GM19351 (cell line): ENCODE measurements around the gene NR1D1.
A peak's percentile ranks its signal among the peaks of the same experiment; 100 is the strongest.

Experiments
- ATAC-seq: cut with Tn5 transposase; IDR thresholded peaks from one replicate; pipeline ENCODE4 v1.9.1; 2021; ENCODE audit warnings: mild to moderate bottlenecking, moderate library complexity; ENCODE audit not compliant: unreplicated experiment

Gene NR1D1

GRCh38 chr17:40097931-40098845 lies 2.2 kb downstream of the NR1D1 start:
- ATAC-seq = no peak

GRCh38 chr17:40097087-40097486 lies 3.3 kb downstream of the NR1D1 start:
- no peak for ATAC-seq

- peak; percentile 54 for ATAC-seq
These were observed 4.2 kb downstream of the NR1D1 start for GRCh38 chr17:40095944-40096791.

- ATAC-seq = no peak
These were observed 4.9 kb downstream of the NR1D1 start for GRCh38 chr17:40095351-40095943.

DNA sequence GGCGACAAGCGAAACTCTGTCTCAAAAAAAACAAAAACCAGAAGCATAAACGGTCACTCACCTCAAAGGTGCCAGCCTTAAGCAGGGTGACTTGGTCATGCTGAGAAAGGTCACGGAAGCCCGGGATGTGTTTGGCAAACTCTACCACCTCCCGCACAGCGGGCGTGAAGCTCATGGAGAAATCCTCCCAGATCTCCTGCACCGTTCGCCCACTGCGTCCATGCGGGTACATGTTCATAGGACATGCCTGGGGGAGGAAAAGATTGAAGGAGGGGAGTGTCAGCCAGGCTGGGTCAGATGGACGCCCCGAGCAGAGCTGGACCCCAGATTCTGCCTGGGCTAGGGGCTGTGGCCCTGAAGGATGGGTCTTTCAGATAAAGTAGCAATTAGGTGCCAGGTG lies 5.5 kb downstream of the NR1D1 start:
- no peak for ATAC-seq

GRCh38 chr17:40093580-40094201 lies 6.7 kb downstream of the NR1D1 start:
- no peak for ATAC-seq

DNA sequence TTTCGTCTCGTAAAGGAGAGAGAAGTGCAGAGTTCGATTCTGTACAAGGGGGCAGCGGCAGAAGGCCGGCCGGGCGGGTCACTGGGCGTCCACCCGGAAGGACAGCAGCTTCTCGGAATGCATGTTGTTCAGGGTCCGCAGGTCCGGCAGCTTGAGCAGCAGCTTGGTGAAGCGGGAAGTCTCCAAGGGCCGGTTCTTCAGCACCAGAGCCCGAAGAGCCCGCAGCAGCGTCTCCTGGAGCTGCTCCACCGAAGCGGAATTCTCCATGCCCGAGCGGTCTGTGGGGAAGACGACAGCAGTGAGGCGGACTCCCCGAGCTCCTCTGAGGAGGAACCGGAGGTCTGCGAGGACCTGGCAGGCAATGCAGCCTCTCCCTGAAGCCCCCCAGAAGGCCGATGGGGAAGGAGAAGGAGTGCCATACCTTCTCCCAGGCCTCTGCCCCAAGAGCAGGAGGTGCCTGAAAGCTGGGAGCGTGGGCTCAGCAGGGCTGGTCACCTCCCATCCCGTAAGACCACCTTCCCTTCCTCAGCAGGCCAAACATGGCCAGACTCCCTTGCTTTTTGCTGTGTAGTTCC lies 7.3 kb downstream of the NR1D1 start:
- no peak for ATAC-seq

DNA sequence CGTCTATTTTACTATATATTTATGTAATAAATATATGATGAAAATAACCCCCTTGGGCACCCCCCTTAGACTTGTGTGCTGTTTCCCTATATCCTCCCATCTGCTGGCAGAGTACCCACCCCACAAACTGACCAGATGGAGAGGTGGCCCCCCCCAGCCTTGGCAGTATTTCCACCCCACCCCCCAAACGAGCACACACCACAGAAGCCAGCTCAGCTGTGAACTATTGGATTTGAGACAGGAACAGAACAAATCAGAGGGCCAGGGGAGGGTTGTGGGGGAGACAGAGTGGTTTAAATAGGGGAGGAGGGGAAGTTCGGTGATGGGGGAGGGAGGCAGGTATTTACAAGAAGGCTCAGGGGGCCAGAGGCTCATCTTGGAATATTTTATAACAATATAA lies 7.8 kb downstream of the NR1D1 start:
- no peak for ATAC-seq

DNA sequence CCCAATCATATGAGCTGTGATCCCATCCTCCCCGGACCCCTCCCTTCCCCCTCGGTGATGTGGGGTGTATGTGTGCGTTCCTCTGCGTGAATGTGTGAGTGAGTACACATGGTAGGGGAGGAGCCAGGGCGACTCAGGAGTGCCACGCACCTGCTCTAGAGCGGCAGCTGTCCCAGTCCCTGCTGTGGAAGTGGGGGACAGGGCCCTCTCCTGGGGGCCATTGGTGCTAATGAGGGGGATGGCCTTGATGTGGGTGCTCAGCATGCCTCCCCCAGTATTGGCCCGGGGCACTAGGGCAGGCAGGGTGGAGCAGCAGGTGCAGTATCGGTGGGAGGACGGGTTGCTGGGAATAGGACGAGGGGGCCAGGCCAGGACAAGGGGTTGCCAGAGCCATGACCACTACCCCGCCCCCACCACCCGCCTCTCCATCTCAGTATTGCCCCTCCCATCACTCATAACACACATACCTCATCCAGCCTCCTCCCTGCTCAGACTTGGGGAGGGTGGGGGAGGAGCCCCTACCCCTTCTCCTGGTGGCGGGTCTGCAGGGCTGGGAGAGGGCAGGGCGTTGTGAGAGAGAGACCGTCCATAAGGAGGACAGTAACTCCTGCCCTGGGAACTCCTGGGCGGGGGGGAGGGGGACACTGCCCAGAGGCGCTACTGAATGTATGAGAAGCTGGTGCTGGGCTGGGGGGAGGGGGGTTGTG lies 8.5 kb downstream of the NR1D1 start:
- no peak for ATAC-seq

GRCh38 chr17:40090237-40091119 lies 9.9 kb downstream of the NR1D1 start:
- no peak for ATAC-seq

DNA sequence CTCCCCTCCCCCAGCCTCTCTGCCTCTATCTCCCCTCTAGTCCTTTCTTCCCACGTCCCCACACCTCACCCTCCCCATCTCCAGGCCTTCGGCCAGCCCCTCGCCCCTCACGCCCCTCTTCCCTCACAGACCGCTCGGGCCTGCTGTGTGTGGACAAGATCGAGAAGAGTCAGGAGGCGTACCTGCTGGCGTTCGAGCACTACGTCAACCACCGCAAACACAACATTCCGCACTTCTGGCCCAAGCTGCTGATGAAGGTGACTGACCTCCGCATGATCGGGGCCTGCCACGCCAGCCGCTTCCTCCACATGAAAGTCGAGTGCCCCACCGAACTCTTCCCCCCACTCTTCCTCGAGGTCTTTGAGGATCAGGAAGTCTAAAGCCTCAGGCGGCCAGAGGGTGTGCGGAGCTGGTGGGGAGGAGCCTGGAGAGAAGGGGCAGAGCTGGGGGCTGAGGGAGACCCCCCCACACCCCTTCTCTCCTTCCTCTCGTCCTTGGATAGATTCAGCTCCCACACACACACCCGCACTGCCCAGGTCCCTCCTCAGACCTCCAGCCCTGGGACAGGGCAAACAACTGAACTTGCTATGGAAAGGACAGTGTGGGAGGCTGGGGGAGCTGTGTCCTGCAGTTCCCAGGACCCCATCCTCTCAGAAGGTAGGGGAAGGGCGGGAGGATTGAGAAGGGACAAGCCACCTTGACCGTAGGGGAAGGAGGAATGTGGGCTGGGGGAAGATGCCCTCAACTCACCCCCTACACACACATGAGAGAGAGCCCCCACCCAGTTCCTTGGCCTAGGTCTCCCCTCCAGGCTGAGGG lies 11.1 kb downstream of the NR1D1 start:
- no peak for ATAC-seq

GRCh38 chr17:40087903-40088718 lies 12.3 kb downstream of the NR1D1 start:
- no peak for ATAC-seq

DNA sequence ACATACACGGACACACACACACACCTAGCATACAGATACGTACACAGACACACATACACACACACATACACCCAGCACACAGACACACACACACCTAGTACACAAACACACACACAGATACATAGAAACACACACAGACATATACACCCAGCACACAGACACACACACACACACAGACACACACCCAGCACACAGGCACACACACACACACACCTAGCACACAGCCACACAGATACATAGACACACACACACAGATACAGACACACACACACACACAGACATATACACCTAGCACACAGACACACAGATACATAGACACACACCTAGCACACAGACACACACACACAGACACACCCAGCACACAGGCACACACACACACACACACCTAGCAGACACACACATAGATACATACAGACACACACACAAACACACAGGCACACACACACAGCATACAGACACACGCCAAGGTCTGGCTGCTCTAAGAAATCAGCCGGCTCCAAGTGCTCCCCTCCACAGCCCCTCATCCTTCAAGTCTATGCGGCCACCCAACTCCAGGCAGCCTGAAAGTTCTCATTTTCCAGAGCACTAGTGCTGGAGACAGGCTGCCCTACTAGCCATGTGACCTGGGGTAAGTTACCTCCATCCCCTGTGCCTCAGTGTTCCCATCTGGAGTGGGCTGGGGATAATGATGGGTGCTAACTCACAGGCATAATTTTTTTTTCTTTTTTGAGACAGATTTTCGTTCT lies 13.2 kb downstream of the NR1D1 start:
- no peak for ATAC-seq

- ATAC-seq = no peak
These were observed 14.0 kb downstream of the NR1D1 start for GRCh38 chr17:40086150-40087044.

- no peak for ATAC-seq
These were observed 15.9 kb downstream of the NR1D1 start for GRCh38 chr17:40084477-40084876.

GRCh38 chr17:40079545-40079944 lies 20.8 kb downstream of the NR1D1 start:
- ATAC-seq = no peak
